A673 (cell line): ENCODE measurements around the gene TMCC1. TPM values are rescaled to one million over a fixed set of nuclear protein-coding genes. Genes with fewer than 3 reads are reported as not detected.

Experiments used
- BruUV-seq: library from RNA; stranded (reverse); fragments of 400-500 nt; replicated peaks from 2 replicates; lab custom pipeline; 2021; lab: Mats Ljungman, UMichigan
- CTCF ChIA-PET: fragments of 300-600 bp; sonication (Branson Sonifier 250); formaldehyde crosslinking; loops from one replicate; lab custom pipeline; 2022; ENCODE audit warnings: antibody characterized with exemption; lab: Charles Lee
- POLR2A ChIA-PET: fragments of 300-600 bp; sonication (Branson Sonifier 250); formaldehyde crosslinking; loops from one replicate; lab custom pipeline; 2022; ENCODE audit warnings: antibody characterized with exemption; ENCODE audit not compliant: low non-redundant PET; lab: Charles Lee
- DNase-seq: peaks from one replicate; pipeline ENCODE4 v3.0.0-alpha.2; 2015; ENCODE audit warnings: low spot score
- H3K27ac ChIP-seq: fragments of 200-600 bp; sonication (generic); 2 replicates; pipeline ENCODE4 v1.5.1; 2016; ENCODE audit warnings: mixed run types, low read depth, mild to moderate bottlenecking, mixed read lengths, antibody characterized with exemption, low read length; ENCODE audit not compliant: poor library complexity, severe bottlenecking
- H3K27me3 ChIP-seq: fragments of 200-600 bp; sonication (generic); replicated peaks from 2 replicates; pipeline ENCODE4 v1.6.1; 2017; ENCODE audit warnings: mixed run types, low read depth, mild to moderate bottlenecking, mixed read lengths, antibody characterized with exemption, low read length; ENCODE audit not compliant: insufficient read depth, poor library complexity
- H3K36me3 ChIP-seq: fragments of 200-600 bp; sonication (generic); 2 replicates; pipeline ENCODE4 v1.6.1; 2016; ENCODE audit warnings: mixed run types, mild to moderate bottlenecking, mixed read lengths, antibody characterized with exemption, low read length; ENCODE audit not compliant: insufficient read depth, poor library complexity, severe bottlenecking
- H3K4me1 ChIP-seq: fragments of 200-600 bp; sonication (generic); 2 replicates; pipeline ENCODE4 v1.6.1; 2017; ENCODE audit warnings: mixed run types, mild to moderate bottlenecking, mixed read lengths, antibody characterized with exemption, low read length; ENCODE audit not compliant: insufficient read depth, poor library complexity, severe bottlenecking
- H3K4me3 ChIP-seq: fragments of 200-600 bp; sonication (generic); 2 replicates; pipeline ENCODE4 v1.5.1; 2016; ENCODE audit warnings: low read depth, mixed run types, mild to moderate bottlenecking, mixed read lengths, low read length; ENCODE audit not compliant: poor library complexity, severe bottlenecking
- H3K9me3 ChIP-seq: fragments of 200-600 bp; sonication (generic); 2 replicates; pipeline ENCODE4 v1.6.1; 2016; ENCODE audit warnings: mixed run types, low read depth, mild to moderate bottlenecking, mixed read lengths, antibody characterized with exemption, low read length; ENCODE audit not compliant: poor library complexity, severe bottlenecking
- CTCF ChIP-seq: fragments of 300-800, 200-600 bp; sonication (generic); conservative IDR thresholded peaks from 2 replicates; pipeline ENCODE4 v1.5.1; 2017; ENCODE audit warnings: low read depth, mild to moderate bottlenecking, antibody characterized with exemption, low read length, moderate library complexity, mixed read lengths
- EZH2 ChIP-seq: fragments of 200-600 bp; sonication (generic); IDR thresholded peaks from 2 replicates; pipeline ENCODE4 v1.6.1; 2017; ENCODE audit warnings: borderline replicate concordance, low read depth, mild to moderate bottlenecking, mixed read lengths, antibody characterized with exemption, low read length; ENCODE audit not compliant: poor library complexity, severe bottlenecking
- intact Hi-C: fragments of 100-400 bp; cut with micrococcal nuclease; formaldehyde crosslinking; loops from one replicate; pipeline ENCODE4 v1.10.0; 2022; ENCODE audit not compliant: unreplicated experiment
- total RNA-seq: library from RNA; stranded (reverse); gene quantifications from 2 replicates; pipeline ENCODE4 v1.2.3, GENCODE V29; 2021

Gene TMCC1
- total RNA-seq, 1 experiment from 2014 or later, result 29.4 TPM

DNA sequence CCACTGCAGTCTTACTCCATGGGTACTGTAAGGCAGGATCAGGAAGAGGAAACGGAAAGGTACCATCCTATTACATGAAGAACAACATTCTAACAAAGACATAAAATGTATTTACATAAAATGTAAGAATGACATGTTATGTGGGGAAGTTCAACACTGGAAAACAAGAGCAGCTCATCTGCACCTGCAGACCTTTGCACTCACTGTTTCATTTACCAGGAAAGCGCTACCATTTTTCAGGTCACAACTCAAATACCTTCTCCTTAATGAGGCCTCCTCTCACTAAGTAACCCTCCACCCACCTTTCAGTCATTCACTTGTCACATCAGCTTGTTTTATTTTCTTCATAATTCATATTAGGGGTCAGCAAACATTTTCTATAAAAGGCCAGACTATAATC lies 2.6 kb downstream of the TMCC1 start:
- H3K36me3 ChIP-seq, result no peaks in the 10 kb centered on the region
- no TSS peak for BruUV-seq
- peaks cover 56% of the 10 kb centered on the region for H3K4me1 ChIP-seq
- peak overlapping the region; percentile 81 for H3K27ac ChIP-seq
- TF ChIP-seq CTCF, result no peak
- TF ChIP-seq EZH2, result no peak
- H3K4me3 ChIP-seq, result peak overlapping the region; percentile 89
- DNase-seq, result no peak
- ChIA-PET CTCF (no interaction called here), POLR2A (no interaction called here)
- H3K27me3 ChIP-seq, result no peaks in the 10 kb centered on the region
- intact Hi-C loops, result loop anchor here (5.0 kb wide), 1 partner anchor 59 kb away; no protein-coding TSS in a partner anchor
- no peaks in the 10 kb centered on the region for H3K9me3 ChIP-seq

GRCh38 chr3:129890125-129890524 lies 3.4 kb downstream of the TMCC1 start:
- intact Hi-C loops, result loop anchor here (5.0 kb wide), 1 partner anchor 58 kb away; no protein-coding TSS in a partner anchor

GRCh38 chr3:129888771-129889170 lies 4.7 kb downstream of the TMCC1 start:
- Histone ChIP-seq H3K4me3 (no peak overlapping the region), H3K36me3 (no peaks in the 10 kb centered on the region), H3K4me1 (peaks cover 49% of the 10 kb centered on the region), H3K27ac (peak overlapping the region; percentile 81), H3K9me3 (no peaks in the 10 kb centered on the region), H3K27me3 (no peaks in the 10 kb centered on the region)
- no TSS peak for BruUV-seq
- DNase-seq, result no peak
- CTCF ChIA-PET, result no interaction called here
- POLR2A ChIA-PET, result no interaction called here
- intact Hi-C loops, result no loop called here
- TF ChIP-seq CTCF, result no peak

More at GRCh38 chr3:129890125-129890524, 3.4 kb downstream of the TMCC1 start:
- ChIA-PET CTCF (no interaction called here), POLR2A (interaction anchor here (0.6 kb wide), 1 partner anchor 574 kb away, joined by 4 read pairs; a partner anchor contains a TSS)
- Histone ChIP-seq H3K4me1 (peaks cover 56% of the 10 kb centered on the region), H3K36me3 (no peaks in the 10 kb centered on the region), H3K4me3 (peak overlapping the region; percentile 89), H3K9me3 (no peaks in the 10 kb centered on the region), H3K27me3 (no peaks in the 10 kb centered on the region), H3K27ac (peak overlapping the region; percentile 81)
- peak; percentile 88 for DNase-seq
- no TSS peak for BruUV-seq
- TF ChIP-seq EZH2, result no peak
- no peak for TF ChIP-seq CTCF
